K562 treated with DMSO at 1 percent for 24 hours (cell line): Measurements from ENCODE around the gene HIVEP2. TPM values are rescaled to one million over a fixed set of nuclear protein-coding genes. Genes with fewer than 3 reads are reported as not detected.

Experiments
- total RNA-seq: library from RNA; unstranded; fragments of 300-600 nt; gene quantifications from 2 replicates; pipeline ENCODE4 v1.2.3, GENCODE V29; 2022; ENCODE audit warnings: low read depth; ENCODE audit not compliant: insufficient read depth

The HIVEP2 gene, protein sequence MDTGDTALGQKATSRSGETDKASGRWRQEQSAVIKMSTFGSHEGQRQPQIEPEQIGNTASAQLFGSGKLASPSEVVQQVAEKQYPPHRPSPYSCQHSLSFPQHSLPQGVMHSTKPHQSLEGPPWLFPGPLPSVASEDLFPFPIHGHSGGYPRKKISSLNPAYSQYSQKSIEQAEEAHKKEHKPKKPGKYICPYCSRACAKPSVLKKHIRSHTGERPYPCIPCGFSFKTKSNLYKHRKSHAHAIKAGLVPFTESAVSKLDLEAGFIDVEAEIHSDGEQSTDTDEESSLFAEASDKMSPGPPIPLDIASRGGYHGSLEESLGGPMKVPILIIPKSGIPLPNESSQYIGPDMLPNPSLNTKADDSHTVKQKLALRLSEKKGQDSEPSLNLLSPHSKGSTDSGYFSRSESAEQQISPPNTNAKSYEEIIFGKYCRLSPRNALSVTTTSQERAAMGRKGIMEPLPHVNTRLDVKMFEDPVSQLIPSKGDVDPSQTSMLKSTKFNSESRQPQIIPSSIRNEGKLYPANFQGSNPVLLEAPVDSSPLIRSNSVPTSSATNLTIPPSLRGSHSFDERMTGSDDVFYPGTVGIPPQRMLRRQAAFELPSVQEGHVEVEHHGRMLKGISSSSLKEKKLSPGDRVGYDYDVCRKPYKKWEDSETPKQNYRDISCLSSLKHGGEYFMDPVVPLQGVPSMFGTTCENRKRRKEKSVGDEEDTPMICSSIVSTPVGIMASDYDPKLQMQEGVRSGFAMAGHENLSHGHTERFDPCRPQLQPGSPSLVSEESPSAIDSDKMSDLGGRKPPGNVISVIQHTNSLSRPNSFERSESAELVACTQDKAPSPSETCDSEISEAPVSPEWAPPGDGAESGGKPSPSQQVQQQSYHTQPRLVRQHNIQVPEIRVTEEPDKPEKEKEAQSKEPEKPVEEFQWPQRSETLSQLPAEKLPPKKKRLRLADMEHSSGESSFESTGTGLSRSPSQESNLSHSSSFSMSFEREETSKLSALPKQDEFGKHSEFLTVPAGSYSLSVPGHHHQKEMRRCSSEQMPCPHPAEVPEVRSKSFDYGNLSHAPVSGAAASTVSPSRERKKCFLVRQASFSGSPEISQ (N-terminal part only)
- 1.2 TPM in 2 replicates for total RNA-seq

DNA sequence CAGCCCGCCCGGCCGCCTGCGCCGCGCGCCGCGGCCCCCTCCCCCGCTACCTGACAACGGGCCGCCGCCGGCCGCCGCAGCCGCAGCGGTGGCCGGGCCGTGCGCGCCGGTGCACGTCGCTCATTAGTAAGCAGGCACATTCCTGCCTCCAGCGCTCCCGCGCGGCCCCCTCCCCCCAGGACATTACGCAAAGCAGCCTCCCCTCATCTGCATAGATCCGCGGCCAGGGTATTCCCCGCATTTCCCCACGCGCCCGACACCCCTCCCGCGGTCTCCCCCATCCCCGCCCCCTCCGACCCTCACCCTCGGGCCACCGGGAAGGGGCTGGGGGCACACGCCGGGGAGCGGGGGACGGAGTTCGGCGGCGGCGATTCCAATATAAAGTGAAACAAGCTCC is at the start of gene HIVEP2:
TSS of gene HIVEP2 (minus strand) at position 128 of the 397 bp plus-strand sequence. CDS start 170,438 bp downstream, outside the sequence.

Other genes with a start within 250 kb of the HIVEP2 start
- gene AIG1, start 115.7 kb upstream of the HIVEP2 start, total RNA-seq: 59.2 and 60.1 TPM in 2 replicates